Endothelial cell of umbilical vein (primary cell): ENCODE data around the gene PSMD5. TPM values are rescaled to one million over a fixed set of nuclear protein-coding genes. Genes with fewer than 3 reads are reported as not detected.

ENCODE experiments used
- BruUV-seq: library from RNA; stranded (reverse); fragments of 400-500 nt; replicated peaks from 2 replicates; lab custom pipeline; 2021; lab: Mats Ljungman, UMichigan
- CTCF ChIA-PET: fragments of 300-600, 350-600 bp; sonication (Branson Sonifier 250); formaldehyde crosslinking; loops from one replicate; lab custom pipeline; 2021; ENCODE audit warnings: antibody characterized with exemption, inconsistent platforms; lab: Charles Lee
- POLR2A ChIA-PET: fragments of 300-600, 350-600 bp; sonication (Branson Sonifier 250); formaldehyde crosslinking; loops from one replicate; lab custom pipeline; 2021; ENCODE audit warnings: antibody characterized with exemption, inconsistent platforms; lab: Charles Lee
- DNase-seq: peaks from one replicate; pipeline ENCODE4 v3.0.0-alpha.2; 2011; ENCODE audit warnings: low read depth, low spot score
- FAIRE-seq: peaks from 2 replicates; lab custom pipeline; 2011; peaks lifted over from hg19 to GRCh38; lab: Jason Lieb, UNC
- H2AFZ ChIP-seq: 2 replicates; pipeline ENCODE4 v1.6.0; 2012; ENCODE audit warnings: low read depth, low read length, control low read depth, inconsistent platforms
- H3K27ac ChIP-seq: 2 replicates; pipeline ENCODE4 v1.5.1; 2011; ENCODE audit warnings: low read depth, mild to moderate bottlenecking, control low read depth, low read length, moderate library complexity; ENCODE audit not compliant: insufficient read depth
- H3K27me3 ChIP-seq, 2 experiments: 2 replicates each; pipeline versions ENCODE4 v1.6.0 to v1.6.1; 2011; ENCODE audit warnings: low read length in 2 of 2, mixed read lengths in 1 of 2; ENCODE audit not compliant: control insufficient read depth in 2 of 2, insufficient read depth in 2 of 2
- H3K36me3 ChIP-seq, 2 experiments: 2 replicates in 1 of 2; 3 replicates in 1 of 2; pipeline ENCODE4 v1.5.1; 2011; ENCODE audit warnings: low read length in 2 of 2, mild to moderate bottlenecking in 1 of 2, moderate library complexity in 1 of 2; ENCODE audit not compliant: control insufficient read depth in 2 of 2, insufficient read depth in 2 of 2; ENCODE audit errors: extremely low read depth in 1 of 2
- H3K4me1 ChIP-seq: 3 replicates; pipeline ENCODE4 v1.5.1; 2011; ENCODE audit warnings: mild to moderate bottlenecking, low read length; ENCODE audit not compliant: control insufficient read depth, insufficient read depth; ENCODE audit errors: extremely low read depth
- H3K4me2 ChIP-seq: 2 replicates; pipeline ENCODE4 v1.6.1; 2011; ENCODE audit warnings: low read length, control low read depth, mixed read lengths; ENCODE audit not compliant: insufficient read depth
- H3K4me3 ChIP-seq, 3 experiments: fragments of 200-600 bp in 1 of 3; sonication (generic), shearing (Covaris generic) in 1 of 3; replicated peaks in 1 of 3; 2 replicates each; pipeline ENCODE4 v1.5.1; 2011 to 2016; ENCODE audit warnings: control low read depth in 3 of 3, low read length in 3 of 3, mild to moderate bottlenecking in 2 of 3, inconsistent platforms in 1 of 3, low read depth in 1 of 3, moderate library complexity in 1 of 3; ENCODE audit not compliant: insufficient read depth in 1 of 3
- H3K79me2 ChIP-seq: 2 replicates; pipeline ENCODE4 v1.6.0; 2012; ENCODE audit warnings: low read length, inconsistent platforms; ENCODE audit not compliant: control insufficient read depth, insufficient read depth
- H3K9ac ChIP-seq: replicated peaks from 2 replicates; pipeline ENCODE3; 2011; ENCODE audit warnings: low read length, control low read depth; ENCODE audit not compliant: insufficient read depth; ENCODE audit errors: extremely low read depth
- H3K9me1 ChIP-seq: replicated peaks from 3 replicates; pipeline ENCODE4 v1.6.0; 2011; ENCODE audit warnings: mild to moderate bottlenecking, low read length; ENCODE audit not compliant: control insufficient read depth, insufficient read depth; ENCODE audit errors: extremely low read depth
- H3K9me3 ChIP-seq: replicated peaks from 2 replicates; pipeline ENCODE4 v1.5.1; 2012; ENCODE audit warnings: low read length, inconsistent platforms; ENCODE audit not compliant: control insufficient read depth, insufficient read depth
- H4K20me1 ChIP-seq: replicated peaks from 2 replicates; pipeline ENCODE3; 2011; ENCODE audit warnings: mild to moderate bottlenecking, low read length; ENCODE audit not compliant: control insufficient read depth, insufficient read depth; ENCODE audit errors: extremely low read depth
- EZH2 ChIP-seq: IDR thresholded peaks from 2 replicates; pipeline ENCODE4 v1.6.1; 2012; ENCODE audit warnings: borderline replicate concordance, low read depth, mild to moderate bottlenecking, moderate library complexity, low read length, inconsistent platforms; ENCODE audit not compliant: severe bottlenecking
- FOS ChIP-seq: IDR thresholded peaks from 2 replicates; pipeline ENCODE4 v1.6.1; 2011; ENCODE audit warnings: mild to moderate bottlenecking, low read length, moderate library complexity, borderline replicate concordance; ENCODE audit not compliant: insufficient read depth
- GATA2 ChIP-seq: IDR thresholded peaks from 2 replicates; pipeline ENCODE4 v1.7.0; 2011; ENCODE audit warnings: low read depth, mild to moderate bottlenecking, moderate library complexity, mixed read lengths, low read length; ENCODE audit not compliant: insufficient read length, insufficient read depth
- JUN ChIP-seq: IDR thresholded peaks from 2 replicates; pipeline ENCODE4 v1.6.1; 2011; ENCODE audit warnings: borderline replicate concordance, low read depth; ENCODE audit not compliant: insufficient read length, insufficient read depth
- MYC ChIP-seq: IDR thresholded peaks from one replicate; pipeline ENCODE4 v1.6.1; 2011; ENCODE audit warnings: mild to moderate bottlenecking, low read depth, low read length
- POLR2A ChIP-seq: IDR thresholded peaks from 2 replicates; pipeline ENCODE4 v1.6.1; 2012; ENCODE audit warnings: low read depth, mild to moderate bottlenecking, control low read depth, low read length
- POLR2AphosphoS5 ChIP-seq: IDR thresholded peaks from 2 replicates; pipeline ENCODE4 v1.6.1; 2012; ENCODE audit warnings: low read depth, mild to moderate bottlenecking, control low read depth, low read length, moderate library complexity; ENCODE audit not compliant: insufficient read depth
- dilution Hi-C: fragments of 300-500 bp; cut with MboI; formaldehyde crosslinking; loops from one replicate; pipeline ENCODE4 v1.15.0; 2019; ENCODE audit warnings: low sequenced_read_pairs; ENCODE audit not compliant: extremely low pct_ligation_motif_present
- intact Hi-C: fragments of 100-400 bp; cut with micrococcal nuclease; formaldehyde crosslinking; loops from one replicate; pipeline ENCODE4 v1.10.0; 2022
- polyA plus RNA-seq, 4 experiments: library from polyadenylated mRNA; depleted of rRNA in 3 of 4; stranded (reverse) in 3 of 4; unstranded in 1 of 4; fragments of >200 nt; gene quantifications; 2 replicates each; pipeline versions ENCODE4 v1.2.1 to v1.2.3, GENCODE V29; 2011 to 2012; ENCODE audit warnings: missing spikeins in 1 of 4
- total RNA-seq: library from RNA; stranded (reverse); gene quantifications from 2 replicates; pipeline ENCODE4 v1.2.3, GENCODE V29; 2021
- TF ChIP-seq, protein P1 (sequence below): IDR thresholded peaks from 2 replicates; pipeline ENCODE4 v1.6.1; 2011; ENCODE audit not compliant: insufficient read depth, insufficient read length
- TF ChIP-seq, protein P2 (sequence below), 2 donors: IDR thresholded peaks; 1 replicate in 1 of 2; 2 replicates in 1 of 2; pipeline ENCODE4 v1.5.1; 2011; ENCODE audit warnings: low read length in 2 of 2, mild to moderate bottlenecking in 2 of 2, moderate library complexity in 2 of 2, control low read depth in 1 of 2, inconsistent platforms in 1 of 2, low read depth in 1 of 2; ENCODE audit not compliant: insufficient read depth in 1 of 2; ENCODE audit errors: extremely low read depth in 1 of 2

PSMD5 gene
- total and polyA plus RNA-seq, 2 donors (not counting 3 experiments of a cell fraction or from before 2014, with no cell fraction given), result 20.4 to 70.2 TPM

DNA sequence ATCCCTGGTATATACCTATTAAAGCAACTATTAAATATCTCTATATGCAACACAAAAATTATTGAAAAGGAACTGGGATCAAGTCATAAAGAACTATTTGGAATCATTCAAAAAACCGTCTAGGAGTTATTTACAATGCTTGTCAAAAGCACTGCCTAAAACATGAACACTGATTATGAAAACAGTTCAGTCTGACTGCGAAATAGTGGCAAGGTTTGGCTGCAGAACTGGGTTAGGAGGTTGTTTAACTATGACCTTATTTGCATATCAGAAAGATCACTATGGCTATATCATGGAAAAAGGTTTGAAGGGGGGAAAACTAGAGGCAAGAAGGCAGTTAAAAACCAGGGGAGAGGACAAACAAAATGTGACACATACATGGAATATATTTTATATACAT, 61.5 kb downstream of the PSMD5 start:
- Histone ChIP-seq H3K4me3 (no peak overlapping the region), H3K4me2 (no peak overlapping the region), H3K27me3 (no peaks in the 10 kb centered on the region), H3K27ac (no peak overlapping the region), H3K9me1 (no peaks in the 10 kb centered on the region), H3K79me2 (peaks cover 34% of the 10 kb centered on the region), H4K20me1 (no peaks in the 10 kb centered on the region), H2AFZ (no peak overlapping the region), H3K9ac (no peak overlapping the region), H3K9me3 (no peaks in the 10 kb centered on the region), H3K4me1 (no peaks in the 10 kb centered on the region), H3K36me3 (peaks cover 5 to 12% of the 10 kb centered on the region in 2 experiments)
- TF ChIP-seq, protein P1, sequence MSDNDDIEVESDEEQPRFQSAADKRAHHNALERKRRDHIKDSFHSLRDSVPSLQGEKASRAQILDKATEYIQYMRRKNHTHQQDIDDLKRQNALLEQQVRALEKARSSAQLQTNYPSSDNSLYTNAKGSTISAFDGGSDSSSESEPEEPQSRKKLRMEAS, result no peak
- TF ChIP-seq POLR2A (no peak), FOS (no peak), JUN (no peak), MYC (no peak), EZH2 (no peak), GATA2 (no peak), POLR2AphosphoS5 (no peak)
- TF ChIP-seq, protein P2, sequence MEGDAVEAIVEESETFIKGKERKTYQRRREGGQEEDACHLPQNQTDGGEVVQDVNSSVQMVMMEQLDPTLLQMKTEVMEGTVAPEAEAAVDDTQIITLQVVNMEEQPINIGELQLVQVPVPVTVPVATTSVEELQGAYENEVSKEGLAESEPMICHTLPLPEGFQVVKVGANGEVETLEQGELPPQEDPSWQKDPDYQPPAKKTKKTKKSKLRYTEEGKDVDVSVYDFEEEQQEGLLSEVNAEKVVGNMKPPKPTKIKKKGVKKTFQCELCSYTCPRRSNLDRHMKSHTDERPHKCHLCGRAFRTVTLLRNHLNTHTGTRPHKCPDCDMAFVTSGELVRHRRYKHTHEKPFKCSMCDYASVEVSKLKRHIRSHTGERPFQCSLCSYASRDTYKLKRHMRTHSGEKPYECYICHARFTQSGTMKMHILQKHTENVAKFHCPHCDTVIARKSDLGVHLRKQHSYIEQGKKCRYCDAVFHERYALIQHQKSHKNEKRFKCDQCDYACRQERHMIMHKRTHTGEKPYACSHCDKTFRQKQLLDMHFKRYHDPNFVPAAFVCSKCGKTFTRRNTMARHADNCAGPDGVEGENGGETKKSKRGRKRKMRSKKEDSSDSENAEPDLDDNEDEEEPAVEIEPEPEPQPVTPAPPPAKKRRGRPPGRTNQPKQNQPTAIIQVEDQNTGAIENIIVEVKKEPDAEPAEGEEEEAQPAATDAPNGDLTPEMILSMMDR (IDR thresholded peaks at IDR 0.05; ENCODE audit: extremely low read depth in 1 of 2, insufficient read depth in 1 of 2, low read depth in 1 of 2, low read length in 2 of 2), result no peak
- ChIA-PET POLR2A (interaction anchor here (0.7 kb wide), 1 partner anchor 265 kb away, joined by 5 read pairs; no protein-coding TSS in a partner anchor), CTCF (interaction anchor here (1.3 kb wide), 1 partner anchor 18 kb away, joined by 3 read pairs; no protein-coding TSS in a partner anchor)
- FAIRE-seq, result no peak
- dilution Hi-C loops, result no loop called here
- intact Hi-C loops, result no loop called here
- no peak for DNase-seq
- BruUV-seq, result no TSS peak
